Fibroblast of skin of scalp (primary cell): Measurements from ENCODE around the gene PCSK4.

Source experiments
- DNase-seq: peaks from one replicate; pipeline ENCODE4 v3.0.0-alpha.2; 2013

Gene PCSK4

GRCh38 chr19:1435378-1435989, 54.7 kb downstream of the PCSK4 start:
- DNase-seq: no peak

GRCh38 chr19:1434577-1435060, 55.5 kb downstream of the PCSK4 start:
- DNase-seq: no peak

DNA sequence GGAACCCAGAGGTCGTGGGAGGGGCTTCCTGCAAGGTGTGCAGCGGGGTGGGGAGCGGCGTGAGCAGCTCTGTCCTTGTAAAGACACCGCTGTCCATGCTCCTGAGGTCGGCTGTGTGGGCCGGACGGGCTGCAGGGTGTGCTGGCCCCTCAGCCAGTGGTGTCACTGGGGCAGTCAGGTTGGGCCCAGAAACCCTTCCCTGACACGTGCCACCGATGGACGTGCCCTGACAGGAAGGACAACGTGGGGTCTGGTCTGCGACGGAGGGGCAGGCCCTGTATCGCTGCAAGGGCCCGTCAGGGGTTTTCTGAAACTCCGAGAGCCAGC, 56.1 kb downstream of the PCSK4 start:
- no peak for DNase-seq

DNA sequence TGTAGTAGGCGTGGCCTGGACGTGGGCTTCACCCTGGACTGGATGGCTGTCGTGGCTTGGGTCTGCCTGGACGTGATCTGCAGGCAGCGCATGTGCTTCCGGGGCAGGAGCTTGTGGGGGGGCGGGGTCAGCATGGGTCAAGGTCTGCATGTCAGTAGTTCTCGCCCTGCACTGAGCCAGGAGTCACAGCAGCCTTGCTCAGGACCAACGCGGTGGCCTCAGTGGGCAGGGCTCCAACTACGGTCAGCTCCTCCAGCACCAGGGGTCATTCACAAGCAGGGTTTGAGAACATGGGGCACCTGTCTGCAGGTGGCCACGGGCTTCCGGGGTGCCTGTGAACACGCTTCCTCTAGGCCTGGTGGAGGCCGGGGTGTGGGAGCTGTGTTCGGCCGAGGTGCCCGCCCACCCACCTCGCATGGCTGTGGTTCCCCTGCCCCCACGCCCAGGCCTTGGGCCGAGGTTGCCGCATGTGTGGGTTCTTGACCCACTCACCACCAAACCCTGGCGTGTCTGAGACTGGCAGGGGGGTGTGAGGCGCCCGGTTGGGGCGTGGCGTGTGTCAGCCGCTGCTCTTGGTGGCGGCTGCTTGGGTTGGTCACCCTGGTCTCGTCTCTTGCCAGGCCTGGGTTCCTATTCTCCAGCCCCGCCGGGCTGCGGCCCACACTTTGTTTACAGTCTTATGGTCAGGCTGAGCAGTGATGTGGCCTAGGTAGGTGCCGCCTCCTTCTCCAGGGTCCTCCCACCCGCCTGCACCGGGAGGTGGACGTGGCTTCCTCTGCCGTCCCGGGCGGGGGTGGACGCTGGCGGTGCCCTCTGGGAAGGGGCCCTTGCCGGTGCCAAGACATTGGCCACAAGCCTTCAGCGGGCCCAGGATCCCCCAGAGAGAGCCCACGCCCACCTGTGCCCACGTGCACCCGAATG, 56.8 kb downstream of the PCSK4 start:
- DNase-seq: no peak

DNA sequence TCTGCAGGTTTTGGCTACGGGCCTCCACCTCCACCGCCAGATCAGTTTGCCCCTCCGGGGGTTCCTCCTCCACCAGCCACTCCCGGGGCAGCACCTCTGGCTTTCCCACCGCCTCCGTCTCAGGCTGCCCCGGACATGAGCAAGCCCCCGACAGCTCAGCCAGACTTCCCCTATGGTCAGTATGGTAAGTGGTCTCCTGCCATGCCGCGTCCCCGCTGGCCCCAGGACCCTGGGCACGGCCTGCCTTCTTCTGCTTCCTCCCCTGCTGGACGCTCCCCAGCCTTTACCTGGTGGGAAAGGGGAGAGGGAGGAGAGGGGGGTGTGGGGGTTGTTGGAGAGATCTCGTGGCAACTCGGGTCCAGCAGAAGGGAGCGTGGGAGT, 57.7 kb downstream of the PCSK4 start:
- no peak for DNase-seq

- DNase-seq: no peak
Observed at GRCh38 chr19:1431759-1432506, 58.2 kb downstream of the PCSK4 start.
